ENCODE measurements around the gene ELF1. TPM values are rescaled to one million over a fixed set of nuclear protein-coding genes. Genes with fewer than 3 reads are reported as not detected.

The ELF1 gene
- total and polyA plus RNA-seq, 10 of the 15 experiments (the other 5 are each of a cell fraction or from before 2014, with no cell fraction given), result 43.3 to 97.6 (median 55.7) TPM

DNA sequence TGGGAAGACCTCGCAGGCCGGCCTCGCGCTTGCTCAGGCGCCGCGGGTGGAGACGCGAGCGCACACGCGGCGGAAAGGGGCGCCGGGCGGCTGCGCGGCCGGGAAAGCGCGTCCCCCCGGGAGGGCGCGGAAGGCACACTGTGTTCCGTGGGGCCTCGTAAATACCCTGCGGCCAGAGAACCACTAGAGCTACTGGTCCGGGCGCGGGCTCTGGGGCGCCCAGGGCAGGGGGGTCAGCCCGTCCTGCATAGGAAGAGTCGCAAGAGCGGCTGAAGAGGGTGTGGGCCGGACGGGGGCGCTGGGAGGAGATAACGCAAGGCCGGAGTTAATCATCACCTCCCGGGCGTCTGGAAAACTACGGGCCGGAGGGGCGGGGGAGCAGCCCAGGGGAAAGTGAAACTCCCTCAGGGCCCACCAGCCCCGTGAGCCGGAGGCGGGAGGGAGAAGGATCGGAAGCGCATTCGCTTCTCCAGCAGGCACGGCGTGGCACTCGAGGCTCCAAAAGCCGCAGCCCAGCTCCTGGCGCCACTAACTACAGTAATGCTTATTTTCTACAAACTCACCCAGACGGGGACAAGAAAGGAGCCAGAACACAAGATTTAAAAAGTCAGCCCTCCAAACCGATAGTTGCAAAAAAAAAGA, 41.1 kb upstream of the ELF1 start (continued):
- TF ChIP-seq, protein P1, sequence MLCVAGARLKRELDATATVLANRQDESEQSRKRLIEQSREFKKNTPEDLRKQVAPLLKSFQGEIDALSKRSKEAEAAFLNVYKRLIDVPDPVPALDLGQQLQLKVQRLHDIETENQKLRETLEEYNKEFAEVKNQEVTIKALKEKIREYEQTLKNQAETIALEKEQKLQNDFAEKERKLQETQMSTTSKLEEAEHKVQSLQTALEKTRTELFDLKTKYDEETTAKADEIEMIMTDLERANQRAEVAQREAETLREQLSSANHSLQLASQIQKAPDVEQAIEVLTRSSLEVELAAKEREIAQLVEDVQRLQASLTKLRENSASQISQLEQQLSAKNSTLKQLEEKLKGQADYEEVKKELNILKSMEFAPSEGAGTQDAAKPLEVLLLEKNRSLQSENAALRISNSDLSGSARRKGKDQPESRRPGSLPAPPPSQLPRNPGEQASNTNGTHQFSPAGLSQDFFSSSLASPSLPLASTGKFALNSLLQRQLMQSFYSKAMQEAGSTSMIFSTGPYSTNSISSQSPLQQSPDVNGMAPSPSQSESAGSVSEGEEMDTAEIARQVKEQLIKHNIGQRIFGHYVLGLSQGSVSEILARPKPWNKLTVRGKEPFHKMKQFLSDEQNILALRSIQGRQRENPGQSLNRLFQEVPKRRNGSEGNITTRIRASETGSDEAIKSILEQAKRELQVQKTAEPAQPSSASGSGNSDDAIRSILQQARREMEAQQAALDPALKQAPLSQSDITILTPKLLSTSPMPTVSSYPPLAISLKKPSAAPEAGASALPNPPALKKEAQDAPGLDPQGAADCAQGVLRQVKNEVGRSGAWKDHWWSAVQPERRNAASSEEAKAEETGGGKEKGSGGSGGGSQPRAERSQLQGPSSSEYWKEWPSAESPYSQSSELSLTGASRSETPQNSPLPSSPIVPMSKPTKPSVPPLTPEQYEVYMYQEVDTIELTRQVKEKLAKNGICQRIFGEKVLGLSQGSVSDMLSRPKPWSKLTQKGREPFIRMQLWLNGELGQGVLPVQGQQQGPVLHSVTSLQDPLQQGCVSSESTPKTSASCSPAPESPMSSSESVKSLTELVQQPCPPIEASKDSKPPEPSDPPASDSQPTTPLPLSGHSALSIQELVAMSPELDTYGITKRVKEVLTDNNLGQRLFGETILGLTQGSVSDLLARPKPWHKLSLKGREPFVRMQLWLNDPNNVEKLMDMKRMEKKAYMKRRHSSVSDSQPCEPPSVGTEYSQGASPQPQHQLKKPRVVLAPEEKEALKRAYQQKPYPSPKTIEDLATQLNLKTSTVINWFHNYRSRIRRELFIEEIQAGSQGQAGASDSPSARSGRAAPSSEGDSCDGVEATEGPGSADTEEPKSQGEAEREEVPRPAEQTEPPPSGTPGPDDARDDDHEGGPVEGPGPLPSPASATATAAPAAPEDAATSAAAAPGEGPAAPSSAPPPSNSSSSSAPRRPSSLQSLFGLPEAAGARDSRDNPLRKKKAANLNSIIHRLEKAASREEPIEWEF (IDR thresholded peaks at IDR 0.05; ENCODE audit: insufficient replicate concordance, low read depth, low read length), result no peak
- TF ChIP-seq CREM (IDR thresholded peaks at IDR 0.05; ENCODE audit: low read depth) (no peak; the same call in none of the 2 replicates), ESRRA (IDR thresholded peaks at IDR 0.05; ENCODE audit: low read length) (no peak), YBX1 (IDR thresholded peaks at IDR 0.05) (no peak), TARDBP (IDR thresholded peaks at IDR 0.05; ENCODE audit: borderline replicate concordance) (no peak), LARP7 (IDR thresholded peaks at IDR 0.05) (peak; percentile 59), SIX5 (IDR thresholded peaks at IDR 0.05; ENCODE audit: low read depth, low read length, severe bottlenecking) (no peak), CBFB (IDR thresholded peaks at IDR 0.05; ENCODE audit: low read depth) (peak; percentile 63; the same call in 1 of the 2 replicates), NR2F1 (conservative IDR thresholded peaks at IDR 0.05) (peak; percentile 78), CHD2 (IDR thresholded peaks at IDR 0.05; ENCODE audit: borderline replicate concordance, low read depth, low read length) (no peak; the same call in 1 of the 2 replicates), SMAD5 (IDR thresholded peaks at IDR 0.05; ENCODE audit: low read depth) (no peak), STAT3 (IDR thresholded peaks at IDR 0.05; ENCODE audit: low read depth, low read length) (no peak), ZSCAN29 (IDR thresholded peaks at IDR 0.05) (no peak), SREBF2 (IDR thresholded peaks at IDR 0.05; ENCODE audit: low read length) (no peak), MEF2B (IDR thresholded peaks at IDR 0.05; ENCODE audit: partially characterized antibody, poor library complexity, severe bottlenecking) (peak; percentile 57)
- TF ChIP-seq, protein P2, sequence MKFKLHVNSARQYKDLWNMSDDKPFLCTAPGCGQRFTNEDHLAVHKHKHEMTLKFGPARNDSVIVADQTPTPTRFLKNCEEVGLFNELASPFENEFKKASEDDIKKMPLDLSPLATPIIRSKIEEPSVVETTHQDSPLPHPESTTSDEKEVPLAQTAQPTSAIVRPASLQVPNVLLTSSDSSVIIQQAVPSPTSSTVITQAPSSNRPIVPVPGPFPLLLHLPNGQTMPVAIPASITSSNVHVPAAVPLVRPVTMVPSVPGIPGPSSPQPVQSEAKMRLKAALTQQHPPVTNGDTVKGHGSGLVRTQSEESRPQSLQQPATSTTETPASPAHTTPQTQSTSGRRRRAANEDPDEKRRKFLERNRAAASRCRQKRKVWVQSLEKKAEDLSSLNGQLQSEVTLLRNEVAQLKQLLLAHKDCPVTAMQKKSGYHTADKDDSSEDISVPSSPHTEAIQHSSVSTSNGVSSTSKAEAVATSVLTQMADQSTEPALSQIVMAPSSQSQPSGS (IDR thresholded peaks at IDR 0.05; ENCODE audit: low read length), result no peak
- TF ChIP-seq, protein P3, sequence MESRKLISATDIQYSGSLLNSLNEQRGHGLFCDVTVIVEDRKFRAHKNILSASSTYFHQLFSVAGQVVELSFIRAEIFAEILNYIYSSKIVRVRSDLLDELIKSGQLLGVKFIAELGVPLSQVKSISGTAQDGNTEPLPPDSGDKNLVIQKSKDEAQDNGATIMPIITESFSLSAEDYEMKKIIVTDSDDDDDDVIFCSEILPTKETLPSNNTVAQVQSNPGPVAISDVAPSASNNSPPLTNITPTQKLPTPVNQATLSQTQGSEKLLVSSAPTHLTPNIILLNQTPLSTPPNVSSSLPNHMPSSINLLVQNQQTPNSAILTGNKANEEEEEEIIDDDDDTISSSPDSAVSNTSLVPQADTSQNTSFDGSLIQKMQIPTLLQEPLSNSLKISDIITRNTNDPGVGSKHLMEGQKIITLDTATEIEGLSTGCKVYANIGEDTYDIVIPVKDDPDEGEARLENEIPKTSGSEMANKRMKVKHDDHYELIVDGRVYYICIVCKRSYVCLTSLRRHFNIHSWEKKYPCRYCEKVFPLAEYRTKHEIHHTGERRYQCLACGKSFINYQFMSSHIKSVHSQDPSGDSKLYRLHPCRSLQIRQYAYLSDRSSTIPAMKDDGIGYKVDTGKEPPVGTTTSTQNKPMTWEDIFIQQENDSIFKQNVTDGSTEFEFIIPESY (IDR thresholded peaks at IDR 0.05), result no peak
- TF ChIP-seq, protein P4, sequence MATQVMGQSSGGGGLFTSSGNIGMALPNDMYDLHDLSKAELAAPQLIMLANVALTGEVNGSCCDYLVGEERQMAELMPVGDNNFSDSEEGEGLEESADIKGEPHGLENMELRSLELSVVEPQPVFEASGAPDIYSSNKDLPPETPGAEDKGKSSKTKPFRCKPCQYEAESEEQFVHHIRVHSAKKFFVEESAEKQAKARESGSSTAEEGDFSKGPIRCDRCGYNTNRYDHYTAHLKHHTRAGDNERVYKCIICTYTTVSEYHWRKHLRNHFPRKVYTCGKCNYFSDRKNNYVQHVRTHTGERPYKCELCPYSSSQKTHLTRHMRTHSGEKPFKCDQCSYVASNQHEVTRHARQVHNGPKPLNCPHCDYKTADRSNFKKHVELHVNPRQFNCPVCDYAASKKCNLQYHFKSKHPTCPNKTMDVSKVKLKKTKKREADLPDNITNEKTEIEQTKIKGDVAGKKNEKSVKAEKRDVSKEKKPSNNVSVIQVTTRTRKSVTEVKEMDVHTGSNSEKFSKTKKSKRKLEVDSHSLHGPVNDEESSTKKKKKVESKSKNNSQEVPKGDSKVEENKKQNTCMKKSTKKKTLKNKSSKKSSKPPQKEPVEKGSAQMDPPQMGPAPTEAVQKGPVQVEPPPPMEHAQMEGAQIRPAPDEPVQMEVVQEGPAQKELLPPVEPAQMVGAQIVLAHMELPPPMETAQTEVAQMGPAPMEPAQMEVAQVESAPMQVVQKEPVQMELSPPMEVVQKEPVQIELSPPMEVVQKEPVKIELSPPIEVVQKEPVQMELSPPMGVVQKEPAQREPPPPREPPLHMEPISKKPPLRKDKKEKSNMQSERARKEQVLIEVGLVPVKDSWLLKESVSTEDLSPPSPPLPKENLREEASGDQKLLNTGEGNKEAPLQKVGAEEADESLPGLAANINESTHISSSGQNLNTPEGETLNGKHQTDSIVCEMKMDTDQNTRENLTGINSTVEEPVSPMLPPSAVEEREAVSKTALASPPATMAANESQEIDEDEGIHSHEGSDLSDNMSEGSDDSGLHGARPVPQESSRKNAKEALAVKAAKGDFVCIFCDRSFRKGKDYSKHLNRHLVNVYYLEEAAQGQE (IDR thresholded peaks at IDR 0.05; ENCODE audit: low read depth, low read length), result no peak
